ENCODE measurements around the gene CDK8.

The CDK8 gene

GRCh38 chr13:26380930-26381329, 127.0 kb downstream of the CDK8 start:
- TF ChIP-seq EGR1 (IDR thresholded peaks at IDR 0.05) (no peak), TCF12 (IDR thresholded peaks at IDR 0.05; ENCODE audit: low read depth) (no peak), CEBPB (IDR thresholded peaks at IDR 0.05) (no peak), CREB1 (IDR thresholded peaks at IDR 0.05; ENCODE audit: low read depth) (no peak), USF1 (IDR thresholded peaks at IDR 0.05) (no peak), NFIC (IDR thresholded peaks at IDR 0.05) (no peak), REST (IDR thresholded peaks at IDR 0.05; ENCODE audit: low read depth) (no peak), EP300 (IDR thresholded peaks at IDR 0.05; ENCODE audit: borderline replicate concordance) (no peak), YY1 (IDR thresholded peaks at IDR 0.05; ENCODE audit: low read depth) (no peak), MAX (IDR thresholded peaks at IDR 0.05) (no peak), TEAD4 (IDR thresholded peaks at IDR 0.05) (no peak), ZBTB7A (IDR thresholded peaks at IDR 0.05; ENCODE audit: low read depth) (no peak), FOXM1 (IDR thresholded peaks at IDR 0.05; ENCODE audit: borderline replicate concordance, low read depth) (no peak), TAF1 (IDR thresholded peaks at IDR 0.05; ENCODE audit: low read depth) (no peak), RAD21 (IDR thresholded peaks at IDR 0.05; ENCODE audit: low read depth) (no peak)

GRCh38 chr13:26382366-26382765, 128.4 kb downstream of the CDK8 start:
- TF ChIP-seq EGR1 (IDR thresholded peaks at IDR 0.05) (no peak), CEBPB (IDR thresholded peaks at IDR 0.05) (no peak), YY1 (IDR thresholded peaks at IDR 0.05; ENCODE audit: low read depth) (no peak), REST (IDR thresholded peaks at IDR 0.05; ENCODE audit: low read depth) (no peak), TEAD4 (IDR thresholded peaks at IDR 0.05) (no peak), FOXM1 (IDR thresholded peaks at IDR 0.05; ENCODE audit: borderline replicate concordance, low read depth) (no peak), TCF12 (IDR thresholded peaks at IDR 0.05; ENCODE audit: low read depth) (no peak), ZBTB7A (IDR thresholded peaks at IDR 0.05; ENCODE audit: low read depth) (no peak), NFIC (IDR thresholded peaks at IDR 0.05) (no peak), MAX (IDR thresholded peaks at IDR 0.05) (no peak), TAF1 (IDR thresholded peaks at IDR 0.05; ENCODE audit: low read depth) (no peak), RAD21 (IDR thresholded peaks at IDR 0.05; ENCODE audit: low read depth) (no peak), EP300 (IDR thresholded peaks at IDR 0.05; ENCODE audit: borderline replicate concordance) (no peak), USF1 (IDR thresholded peaks at IDR 0.05) (no peak), CREB1 (IDR thresholded peaks at IDR 0.05; ENCODE audit: low read depth) (no peak)

- TF ChIP-seq NFIC (IDR thresholded peaks at IDR 0.05) = no peak
- TF ChIP-seq CREB1 (IDR thresholded peaks at IDR 0.05; ENCODE audit: low read depth) = no peak
- no peak for TF ChIP-seq MAX (IDR thresholded peaks at IDR 0.05)
- no peak for TF ChIP-seq TAF1 (IDR thresholded peaks at IDR 0.05; ENCODE audit: low read depth)
- no peak for TF ChIP-seq FOXM1 (IDR thresholded peaks at IDR 0.05; ENCODE audit: borderline replicate concordance, low read depth)
- TF ChIP-seq EGR1 (IDR thresholded peaks at IDR 0.05) = no peak
- TF ChIP-seq USF1 (IDR thresholded peaks at IDR 0.05) = no peak
- TF ChIP-seq CEBPB (IDR thresholded peaks at IDR 0.05) = no peak
- no peak for TF ChIP-seq YY1 (IDR thresholded peaks at IDR 0.05; ENCODE audit: low read depth)
- TF ChIP-seq TCF12 (IDR thresholded peaks at IDR 0.05; ENCODE audit: low read depth) = no peak
- TF ChIP-seq RAD21 (IDR thresholded peaks at IDR 0.05; ENCODE audit: low read depth) = no peak
Measured at GRCh38 chr13:26382835-26383234, 128.9 kb downstream of the CDK8 start.

- no peak for TF ChIP-seq EP300 (IDR thresholded peaks at IDR 0.05; ENCODE audit: borderline replicate concordance)
- TF ChIP-seq CREB1 (IDR thresholded peaks at IDR 0.05; ENCODE audit: low read depth) = no peak
Measured at GRCh38 chr13:26384587-26384986, 130.7 kb downstream of the CDK8 start.

- no peak for TF ChIP-seq EP300 (IDR thresholded peaks at IDR 0.05; ENCODE audit: borderline replicate concordance)
- no peak for TF ChIP-seq FOXM1 (IDR thresholded peaks at IDR 0.05; ENCODE audit: borderline replicate concordance, low read depth)
- no peak for TF ChIP-seq CEBPB (IDR thresholded peaks at IDR 0.05)
- TF ChIP-seq TEAD4 (IDR thresholded peaks at IDR 0.05) = no peak
- TF ChIP-seq TAF1 (IDR thresholded peaks at IDR 0.05; ENCODE audit: low read depth) = no peak
- no peak for TF ChIP-seq REST (IDR thresholded peaks at IDR 0.05; ENCODE audit: low read depth)
- TF ChIP-seq NFIC (IDR thresholded peaks at IDR 0.05) = no peak
- no peak for TF ChIP-seq YY1 (IDR thresholded peaks at IDR 0.05; ENCODE audit: low read depth)
- no peak for TF ChIP-seq RAD21 (IDR thresholded peaks at IDR 0.05; ENCODE audit: low read depth)
- no peak for TF ChIP-seq MAX (IDR thresholded peaks at IDR 0.05)
- no peak for TF ChIP-seq ZBTB7A (IDR thresholded peaks at IDR 0.05; ENCODE audit: low read depth)
- TF ChIP-seq EGR1 (IDR thresholded peaks at IDR 0.05) = no peak
- TF ChIP-seq TCF12 (IDR thresholded peaks at IDR 0.05; ENCODE audit: low read depth) = no peak
- TF ChIP-seq CREB1 (IDR thresholded peaks at IDR 0.05; ENCODE audit: low read depth) = no peak
- TF ChIP-seq USF1 (IDR thresholded peaks at IDR 0.05) = no peak
Measured at GRCh38 chr13:26386026-26386425, 132.1 kb downstream of the CDK8 start.

Measured in Ishikawa (cell line).